GM19025 (cell line): ENCODE measurements around the gene HMGA1.

Source experiments
- ATAC-seq: cut with Tn5 transposase; IDR thresholded peaks from one replicate; pipeline ENCODE4 v1.9.1; 2021; ENCODE audit warnings: mild to moderate bottlenecking, low read depth, moderate library complexity; ENCODE audit not compliant: unreplicated experiment

HMGA1 gene, protein sequence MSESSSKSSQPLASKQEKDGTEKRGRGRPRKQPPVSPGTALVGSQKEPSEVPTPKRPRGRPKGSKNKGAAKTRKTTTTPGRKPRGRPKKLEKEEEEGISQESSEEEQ

DNA sequence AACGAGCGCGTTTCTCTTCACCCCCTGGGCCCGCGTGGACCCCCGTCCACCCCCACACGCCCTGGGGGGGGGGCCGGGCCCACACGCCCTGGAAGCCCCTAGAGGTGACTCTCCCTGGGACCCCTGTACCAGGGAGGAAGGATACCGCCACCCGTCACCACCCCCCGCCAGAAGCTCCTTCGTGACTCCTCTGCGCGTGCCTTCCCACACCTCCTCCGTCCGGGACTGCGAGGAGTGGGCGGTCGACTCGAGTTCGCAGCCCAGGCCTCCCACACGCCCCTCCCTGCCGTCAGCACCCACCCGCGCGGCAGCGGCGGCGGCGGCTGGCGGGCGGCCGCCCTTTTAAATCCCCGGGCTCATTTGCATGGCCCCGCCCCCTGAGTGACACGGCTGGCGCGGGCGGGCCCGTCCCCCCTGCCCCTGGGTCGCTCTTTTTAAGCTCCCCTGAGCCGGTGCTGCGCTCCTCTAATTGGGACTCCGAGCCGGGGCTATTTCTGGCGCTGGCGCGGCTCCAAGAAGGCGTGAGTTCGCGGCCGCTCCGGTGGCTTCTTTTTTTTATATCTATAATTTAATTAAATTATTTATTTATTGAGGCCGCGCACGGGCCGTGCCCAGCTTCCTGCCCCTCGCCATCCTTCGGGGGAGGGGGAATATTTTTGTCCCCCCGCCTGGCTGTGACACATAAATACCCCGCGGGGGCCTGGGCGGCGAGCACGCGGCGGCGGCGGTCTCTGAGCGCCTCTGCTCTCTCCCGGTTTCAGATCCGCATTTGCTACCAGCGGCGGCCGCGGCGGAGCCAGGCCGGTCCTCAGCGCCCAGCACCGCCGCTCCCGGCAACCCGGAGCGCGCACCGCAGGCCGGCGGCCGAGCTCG lies at the start of gene HMGA1:
TSS of gene HMGA1 (plus strand) at position 431 of the 873 bp plus-strand sequence. CDS start 3,908 bp downstream, outside the sequence.
- ATAC-seq, result peak; percentile 61

GRCh38 chr6:34189806-34190503 lies 46.7 kb upstream of the HMGA1 start:
- no peak for ATAC-seq

GRCh38 chr6:34190504-34191122 lies 46.1 kb upstream of the HMGA1 start:
- no peak for ATAC-seq

DNA sequence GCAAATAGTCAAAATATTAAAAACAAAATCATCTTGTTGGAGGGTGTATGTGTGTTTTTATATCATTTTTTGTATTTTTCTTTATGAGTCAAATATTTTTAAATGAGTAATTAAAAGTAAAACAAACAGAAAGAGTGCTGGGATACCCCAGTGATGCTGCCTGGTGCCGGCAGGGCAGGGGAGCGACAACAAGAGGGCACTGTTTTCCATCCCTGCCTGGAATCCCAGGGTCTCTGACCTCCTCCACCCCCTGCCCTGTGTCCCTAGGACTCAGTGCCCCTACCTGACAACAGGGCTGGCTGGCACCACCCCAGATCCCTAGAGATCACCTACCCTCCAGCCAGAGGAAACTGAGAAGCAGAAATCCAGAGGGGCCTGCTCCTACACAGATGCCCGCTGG lies 41.9 kb upstream of the HMGA1 start:
- ATAC-seq, result no peak

DNA sequence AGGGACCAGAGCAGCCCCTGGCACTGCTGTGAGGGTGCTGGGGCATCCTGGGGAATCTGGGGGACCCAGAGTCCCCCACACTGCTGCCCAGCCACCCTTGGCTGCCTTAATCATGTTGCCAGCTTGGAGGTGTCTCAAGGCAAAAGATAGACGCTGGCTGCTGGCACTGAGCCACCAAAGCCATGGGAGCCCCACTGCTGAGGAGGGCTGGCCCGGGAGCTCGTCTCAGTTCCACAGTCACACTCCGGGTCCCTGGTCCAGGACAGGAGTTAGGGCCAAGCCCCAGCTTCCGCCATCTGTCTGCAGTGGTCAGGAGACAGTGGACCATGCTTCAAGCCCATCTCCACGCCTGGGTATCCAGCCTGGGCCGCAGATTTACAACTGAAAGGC lies 41.0 kb upstream of the HMGA1 start:
- no peak for ATAC-seq

GRCh38 chr6:34196116-34196832 lies 40.4 kb upstream of the HMGA1 start:
- ATAC-seq, result peak; percentile 76

DNA sequence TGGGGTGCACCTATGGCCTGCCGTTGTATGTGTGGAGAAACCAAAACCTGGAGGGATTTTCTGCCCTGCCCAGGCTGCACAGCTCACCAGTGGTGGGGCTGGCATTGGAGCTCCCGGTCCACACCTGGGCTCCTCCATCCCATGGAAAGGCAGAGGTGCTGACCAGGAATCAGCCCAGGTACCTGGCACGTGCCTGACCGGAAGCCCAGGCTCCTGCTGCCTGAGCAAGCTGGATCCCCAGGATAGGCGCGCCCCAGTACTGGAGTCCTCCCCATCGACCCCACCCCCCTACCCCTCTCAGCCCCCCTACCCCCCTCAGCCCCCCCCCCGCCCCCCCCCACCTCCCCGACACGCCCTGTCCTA lies 39.9 kb upstream of the HMGA1 start:
- ATAC-seq, result no peak

DNA sequence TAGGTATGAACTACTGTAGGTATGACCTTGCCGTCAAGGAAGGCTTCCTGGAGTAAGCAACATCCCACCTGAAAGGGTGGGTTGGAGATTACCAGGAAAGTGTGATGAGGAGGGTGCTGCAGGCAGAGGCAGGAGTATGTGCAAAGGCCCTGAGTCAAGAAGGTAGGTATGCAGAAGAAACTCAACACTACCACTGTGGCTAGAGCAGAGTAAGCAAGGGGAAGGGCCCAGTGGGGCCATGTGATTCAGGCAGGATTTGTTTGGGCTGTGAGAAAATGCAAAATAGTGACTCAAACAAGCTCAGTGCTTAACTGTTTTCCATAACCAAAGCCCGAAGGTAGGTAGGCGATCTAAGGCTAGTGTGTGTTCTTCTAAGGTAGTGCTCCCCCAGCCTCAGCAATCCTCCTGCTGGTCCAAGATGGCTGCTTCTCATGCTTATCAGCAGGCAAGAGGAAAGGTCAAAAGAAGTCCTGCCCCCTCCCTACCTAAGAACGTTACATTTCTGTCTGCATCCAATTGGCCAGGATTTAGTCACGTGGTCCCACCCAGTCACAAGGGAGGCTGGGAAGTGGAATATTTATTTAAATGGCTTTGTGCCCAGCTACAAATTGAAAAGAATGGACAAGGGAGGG lies 36.2 kb upstream of the HMGA1 start:
- ATAC-seq, result no peak

DNA sequence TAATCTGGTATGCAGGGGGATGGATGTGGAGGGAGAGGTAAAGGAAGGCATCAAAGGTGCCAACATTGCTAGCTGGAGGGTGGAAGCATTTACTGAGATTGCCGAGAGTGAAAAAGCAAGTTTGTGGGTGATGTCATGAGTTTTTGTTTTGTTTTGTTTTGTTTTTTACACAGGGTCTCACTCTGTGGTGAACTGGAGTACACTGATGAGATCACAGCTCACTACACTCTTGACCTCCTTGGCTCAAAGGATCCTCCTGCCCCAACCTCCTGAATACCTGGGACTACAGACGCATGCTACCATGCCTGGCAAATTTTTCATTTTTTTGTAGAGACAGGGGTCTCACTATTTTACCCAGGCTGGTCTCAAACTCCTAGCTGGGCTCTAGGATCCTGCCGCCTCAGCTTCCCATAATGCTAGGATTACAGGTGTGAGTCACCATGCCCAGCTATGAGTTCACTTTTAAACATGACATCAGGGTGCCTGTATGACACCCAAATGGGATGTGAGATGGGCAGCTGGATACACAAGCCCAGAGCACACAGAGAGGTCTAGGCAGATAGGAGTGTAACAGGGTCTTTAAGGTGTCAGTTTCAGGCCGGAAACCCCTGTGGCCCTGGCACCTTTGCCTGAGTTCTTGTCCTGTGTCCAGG lies 35.1 kb upstream of the HMGA1 start:
- no peak for ATAC-seq

- ATAC-seq, result no peak
Observed at GRCh38 chr6:34202329-34203201, 34.1 kb upstream of the HMGA1 start.

GRCh38 chr6:34204693-34205092 lies 32.0 kb upstream of the HMGA1 start:
- ATAC-seq, result no peak

GRCh38 chr6:34205466-34205865 lies 31.2 kb upstream of the HMGA1 start:
- ATAC-seq, result no peak

GRCh38 chr6:34205916-34206315 lies 30.8 kb upstream of the HMGA1 start:
- ATAC-seq, result no peak

GRCh38 chr6:34206726-34207125 lies 29.9 kb upstream of the HMGA1 start:
- ATAC-seq, result no peak

- ATAC-seq, result no peak
Observed at GRCh38 chr6:34207695-34208443, 28.8 kb upstream of the HMGA1 start.

GRCh38 chr6:34213772-34214171 lies 22.9 kb upstream of the HMGA1 start:
- no peak for ATAC-seq

DNA sequence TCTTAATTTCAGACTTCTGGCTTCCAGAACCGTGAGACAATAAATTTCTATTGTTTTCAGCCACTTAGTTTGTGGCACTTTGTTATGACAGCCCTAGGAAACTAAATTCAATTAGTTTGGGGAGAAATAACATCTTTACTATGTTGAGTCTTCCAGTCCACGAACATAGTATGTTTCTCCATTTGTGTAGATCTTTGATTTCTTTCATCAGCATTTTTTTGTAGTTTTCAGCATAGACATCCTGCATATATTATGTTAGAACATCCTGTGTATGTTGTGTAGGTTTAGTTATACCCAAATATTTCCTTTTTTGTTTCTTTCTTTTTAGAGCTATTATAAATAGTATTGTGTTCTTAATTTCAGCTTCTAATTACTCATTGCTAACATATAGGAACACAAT lies 18.0 kb upstream of the HMGA1 start:
- no peak for ATAC-seq

DNA sequence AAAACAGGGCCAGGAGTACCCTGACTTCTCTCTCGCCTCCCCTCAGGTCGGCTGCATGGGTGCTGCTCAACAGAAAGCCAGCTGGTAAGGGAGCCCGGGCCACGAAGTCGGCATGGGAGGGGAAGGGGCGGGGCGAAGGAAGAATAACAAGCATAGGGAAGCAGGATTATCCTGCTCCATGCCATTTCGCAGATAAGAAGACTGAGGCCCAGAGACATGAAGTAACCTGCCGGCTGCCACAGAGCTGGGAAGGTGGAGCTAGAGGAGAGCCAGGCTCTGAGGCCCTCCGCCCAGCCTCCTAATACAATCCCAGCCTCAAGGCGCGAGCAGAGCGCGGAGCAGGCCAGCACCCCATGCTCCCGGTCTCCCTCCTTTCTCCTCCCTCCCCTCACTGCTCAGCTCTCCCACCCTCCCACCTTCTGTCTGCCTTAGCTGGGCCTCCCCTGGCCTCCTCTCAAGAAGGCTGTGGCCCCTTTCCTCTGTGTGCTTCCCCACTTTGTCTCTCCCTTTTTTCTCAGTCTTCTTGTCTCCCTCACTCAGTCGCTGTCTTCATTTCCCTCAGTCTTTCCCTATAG lies 13.2 kb upstream of the HMGA1 start:
- no peak for ATAC-seq
